NOMO-1 treated with dmso at 0.1 percent for 144 hours (cell line): ENCODE results near the gene FRAS1.
"Not testable (repeated sequence)": the region's sequence is repeated elsewhere in the genome, so short reads cannot be mapped to it uniquely, and the experiment has no call there.

Experiments used
- DNase-seq: peaks from one replicate; lab custom pipeline; 2025; ENCODE audit not compliant: unreplicated experiment; lab: John Stamatoyannopoulos, UW

Gene FRAS1

DNA sequence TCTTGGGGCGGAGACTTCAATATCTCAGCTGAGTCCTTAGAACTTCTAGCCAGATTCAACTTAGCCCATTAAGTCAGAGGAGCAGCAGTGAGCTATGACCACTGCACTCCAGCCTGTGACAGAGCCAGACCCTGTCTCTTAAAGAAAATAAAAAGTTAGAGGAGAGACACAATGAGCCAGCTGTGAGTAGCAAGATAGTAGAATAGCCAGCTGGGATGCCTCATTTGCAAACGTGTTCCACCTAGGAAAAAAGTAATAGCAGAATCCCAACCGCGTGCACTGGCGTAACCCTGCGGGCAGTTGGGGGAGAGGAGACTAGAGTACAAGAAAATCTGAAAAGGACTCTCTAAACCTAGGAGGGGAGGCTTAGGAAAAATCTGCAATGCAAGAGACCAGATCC is 361.3 kb downstream of the FRAS1 start:
- no peak for DNase-seq

DNA sequence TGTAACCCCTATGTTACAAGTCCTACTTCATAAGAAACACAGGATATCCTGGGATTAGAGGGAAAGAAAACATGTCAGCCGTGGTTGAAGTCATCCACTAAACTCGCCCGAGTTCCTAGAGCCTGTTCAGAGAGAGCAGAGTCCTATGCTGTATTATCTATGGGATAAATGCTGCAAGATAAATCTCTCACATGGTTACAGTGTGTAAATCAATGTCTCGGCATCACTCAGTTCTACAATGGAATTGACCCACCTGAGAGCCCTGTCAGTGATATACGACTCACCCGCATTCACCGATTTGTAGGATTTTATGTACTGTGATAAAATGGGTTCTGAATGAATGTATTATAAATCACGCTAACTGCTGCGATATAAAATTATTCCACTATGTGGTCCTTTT is 366.7 kb downstream of the FRAS1 start:
- DNase-seq: no peak

DNA sequence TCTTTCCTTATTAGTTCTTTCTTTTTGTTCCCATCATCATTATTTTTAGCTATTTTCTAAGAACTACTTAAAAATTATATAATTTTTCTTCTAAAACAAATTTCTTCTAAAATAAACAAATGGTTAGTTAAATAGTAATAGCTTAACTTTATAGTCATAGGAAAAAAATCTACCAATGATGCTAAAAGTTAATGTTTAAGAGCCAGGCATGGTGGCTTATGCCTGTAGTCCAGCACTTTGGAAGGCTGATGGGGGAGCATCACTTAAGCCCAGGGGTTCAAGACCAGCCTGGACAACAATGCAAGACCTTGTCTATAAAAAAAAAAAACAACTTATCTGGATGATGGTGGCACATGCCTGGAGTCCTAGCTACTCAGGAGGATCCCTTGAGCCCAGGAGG is 367.3 kb downstream of the FRAS1 start:
- DNase-seq: no peak

DNA sequence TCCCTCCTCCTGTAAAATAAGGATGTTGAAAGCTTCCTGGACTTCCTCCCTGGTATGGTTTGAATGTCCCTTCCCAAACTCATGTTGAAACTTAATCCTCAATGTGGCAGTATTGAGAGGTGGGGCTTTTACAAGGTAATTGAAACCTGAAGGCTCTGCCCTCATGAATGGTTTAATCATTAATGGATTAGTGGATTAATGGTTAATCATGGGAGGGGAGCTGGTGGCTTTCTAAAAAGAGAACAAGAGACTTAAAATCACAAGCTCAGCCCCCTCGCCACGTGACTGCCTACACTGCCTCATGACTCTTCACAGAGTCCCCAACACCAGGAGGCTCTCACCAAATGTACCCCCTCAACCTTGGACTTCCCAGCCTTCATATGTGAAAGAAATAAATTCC is 369.8 kb downstream of the FRAS1 start:
- no peak for DNase-seq

DNA sequence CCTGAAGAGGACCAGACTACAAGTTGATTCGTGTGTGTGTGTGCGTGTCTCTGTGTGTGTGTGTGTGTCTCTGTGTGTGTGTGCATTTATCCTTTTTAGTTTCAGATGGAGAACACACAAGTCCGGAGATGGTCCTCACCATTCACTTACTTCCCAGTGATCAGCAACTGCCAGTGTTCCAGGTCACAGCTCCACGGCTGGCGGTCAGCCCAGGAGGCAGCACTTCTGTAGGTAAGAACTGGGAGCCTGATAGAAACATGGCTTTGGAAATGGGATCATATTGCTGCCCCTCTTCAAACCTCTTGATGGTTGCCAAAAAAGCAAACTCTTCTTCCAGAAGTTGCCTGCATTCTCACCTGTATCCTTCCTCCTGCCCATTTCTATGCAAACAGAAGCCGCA is 371.9 kb downstream of the FRAS1 start:
- DNase-seq: no peak

DNA sequence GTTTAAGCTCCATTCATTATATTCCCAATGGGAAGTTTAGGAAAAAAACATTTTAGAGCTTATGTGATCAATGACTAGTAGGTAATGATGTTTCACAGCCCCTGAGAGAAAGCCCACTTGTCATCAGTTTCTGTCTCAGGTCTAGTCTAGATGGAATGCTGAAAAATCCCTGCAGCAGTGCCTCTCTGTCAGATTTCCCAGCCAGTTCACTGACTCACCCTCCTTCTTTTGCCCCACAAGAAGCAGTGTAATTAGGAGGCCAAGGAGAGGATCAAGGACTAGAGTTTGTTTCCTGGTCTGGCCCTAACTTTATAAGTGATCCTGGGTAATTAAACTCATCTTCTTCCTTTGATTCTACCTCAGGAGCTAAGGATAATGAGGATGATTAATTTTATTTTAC is 375.8 kb downstream of the FRAS1 start:
- no peak for DNase-seq

DNA sequence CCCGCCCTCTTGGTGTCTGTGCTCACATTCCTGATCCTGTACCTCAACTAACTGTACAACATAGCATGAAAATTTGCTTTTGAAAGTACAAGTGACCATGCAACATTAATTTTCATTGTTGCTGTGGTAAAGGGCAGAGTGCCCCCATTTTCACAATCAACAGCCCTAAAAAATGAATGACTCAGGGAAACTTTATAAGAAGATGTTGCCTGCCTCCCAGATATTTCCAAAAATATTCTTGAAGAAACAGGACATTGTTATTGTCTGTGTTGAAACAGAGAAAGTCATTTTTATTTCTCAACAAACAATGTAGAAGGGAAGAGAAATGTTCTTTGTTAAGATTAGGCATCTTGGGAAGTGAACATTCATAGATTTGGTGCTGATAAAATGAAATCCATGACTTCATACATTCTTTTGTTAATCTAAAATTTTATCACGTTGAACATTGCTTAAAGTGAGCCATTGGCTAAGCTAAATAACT is 380.5 kb downstream of the FRAS1 start:
- DNase-seq: no peak

DNA sequence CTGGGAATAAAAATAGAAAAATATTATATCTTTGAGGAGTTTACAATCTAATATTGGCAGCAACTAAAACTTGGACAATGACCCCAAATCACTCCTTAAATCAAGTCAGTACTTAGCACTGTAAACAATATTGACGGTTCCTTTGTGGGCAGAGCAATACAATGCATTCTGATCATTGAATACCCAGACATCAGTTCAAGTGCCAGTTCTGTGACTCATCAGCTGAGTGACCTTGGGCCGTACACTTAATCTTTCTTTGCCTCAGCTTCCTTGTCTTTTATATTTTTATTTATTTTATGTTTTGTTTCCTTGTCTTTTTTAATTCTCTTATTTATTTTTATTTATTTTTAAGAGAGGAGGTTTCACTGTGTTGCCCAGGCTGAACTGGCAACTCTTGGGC is 382.2 kb downstream of the FRAS1 start:
- DNase-seq: no peak

DNA sequence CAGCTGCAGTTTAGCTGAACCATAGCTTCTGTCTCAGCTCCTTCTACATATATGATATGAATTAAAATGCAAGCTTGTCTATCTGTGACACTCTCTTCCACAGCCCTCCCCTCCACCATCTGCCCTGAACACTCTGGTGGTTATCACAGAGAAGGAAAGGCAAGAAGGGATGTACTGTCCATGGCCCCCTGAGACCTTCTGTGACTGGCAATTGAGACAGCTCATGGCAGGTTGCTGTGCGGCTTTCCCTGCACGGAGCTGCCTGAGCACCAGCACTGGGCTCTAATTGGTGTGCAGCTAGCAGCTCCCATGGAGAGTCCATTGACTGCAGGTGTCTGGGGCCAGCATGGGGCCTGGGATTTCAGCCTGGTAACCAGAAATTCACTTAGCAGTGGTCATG is 384.6 kb downstream of the FRAS1 start:
- no peak for DNase-seq

DNA sequence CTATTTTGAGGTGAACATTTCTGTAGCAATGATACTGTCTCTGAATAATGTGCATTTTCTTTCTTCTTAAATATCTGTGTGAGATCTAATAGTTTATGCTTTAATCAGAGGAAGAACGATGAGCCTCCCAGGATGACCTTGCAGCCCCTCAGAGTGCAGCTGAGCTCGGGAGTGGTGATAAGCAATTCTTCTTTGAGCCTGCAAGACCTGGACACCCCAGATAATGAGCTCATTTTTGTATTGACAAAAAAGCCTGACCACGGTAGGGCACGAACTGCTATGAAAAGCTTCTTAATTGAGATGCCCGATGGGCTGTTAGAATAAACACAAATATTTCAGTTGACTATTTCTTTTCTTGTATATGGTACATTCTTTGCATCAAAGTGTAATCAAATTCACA is 389.5 kb downstream of the FRAS1 start:
- no peak for DNase-seq

DNA sequence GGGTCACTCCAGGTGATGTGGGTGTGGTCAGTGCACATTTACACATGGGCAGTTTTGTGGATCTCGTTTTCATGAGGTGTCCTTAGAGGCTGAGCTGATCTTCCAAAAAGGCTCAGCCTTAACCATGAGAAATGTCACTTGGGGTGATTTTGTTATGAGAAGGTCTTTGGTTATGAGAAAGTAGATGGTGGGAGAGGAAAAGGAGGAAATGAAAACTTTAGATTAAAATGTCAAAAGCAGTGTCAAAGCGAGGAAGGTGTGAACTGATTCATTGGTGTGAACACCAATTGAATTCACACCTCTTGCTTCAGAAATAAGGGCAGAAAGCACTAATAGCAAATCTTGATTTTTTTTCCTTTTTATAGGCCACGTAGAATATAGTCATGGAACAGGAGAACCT is 394.3 kb downstream of the FRAS1 start:
- no peak for DNase-seq

DNA sequence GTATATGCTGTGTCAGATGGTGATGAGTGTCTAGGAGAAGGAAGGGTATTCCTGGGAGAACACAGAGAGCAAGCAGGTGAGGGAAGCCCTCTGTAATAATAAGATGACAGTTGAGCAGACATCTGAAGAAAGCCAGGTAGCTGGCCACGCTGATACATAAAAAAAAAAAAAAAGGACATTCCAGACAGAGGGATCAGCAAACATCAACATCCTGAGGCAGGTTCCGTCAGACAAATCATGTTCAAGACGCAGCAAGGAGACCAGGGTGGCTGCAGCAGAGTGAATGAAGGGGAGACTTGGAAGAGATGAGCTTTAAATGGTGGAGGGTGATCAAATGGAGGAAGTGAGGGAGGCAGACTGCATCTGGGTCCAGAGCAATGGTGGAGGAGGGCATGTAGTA is 396.9 kb downstream of the FRAS1 start:
- DNase-seq: no peak

DNA sequence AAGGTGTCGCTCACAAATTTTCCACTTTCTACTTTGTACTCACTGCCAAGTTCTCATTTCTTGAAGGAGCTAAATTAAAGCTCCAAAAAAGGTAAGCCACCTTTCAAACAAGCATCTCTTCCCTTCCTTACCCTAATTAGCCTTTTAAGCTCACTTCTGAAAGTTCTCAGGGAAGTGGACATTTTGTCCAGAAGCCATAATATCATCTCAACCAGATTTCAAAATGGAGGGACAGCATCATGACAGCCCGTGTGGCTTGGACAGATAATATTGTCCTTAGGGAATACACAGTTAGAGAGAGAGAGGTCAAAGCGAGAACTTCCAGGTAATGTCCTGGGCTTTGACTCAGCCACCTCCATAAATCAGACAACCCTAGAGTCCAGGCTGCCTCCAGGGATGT is 400.6 kb downstream of the FRAS1 start:
- DNase-seq: no peak

DNA sequence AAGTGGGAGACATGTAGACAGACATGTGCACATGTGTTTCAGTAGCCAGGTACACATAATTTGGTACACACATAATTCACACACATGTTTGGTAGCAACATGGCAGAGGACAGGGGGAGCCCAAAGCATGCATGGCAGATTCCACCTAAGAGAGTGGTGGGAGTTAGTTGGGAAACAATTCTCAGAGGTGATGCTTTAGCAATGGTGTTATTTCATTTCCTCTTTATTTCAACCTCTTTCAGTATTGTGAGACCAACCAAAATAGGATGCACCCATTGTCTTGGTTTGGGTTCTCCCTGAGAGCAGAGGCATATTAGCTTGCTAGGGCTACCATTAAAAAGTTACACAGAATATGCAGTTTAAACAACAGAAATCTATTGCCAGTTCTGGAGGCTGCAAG is 402.2 kb downstream of the FRAS1 start:
- no peak for DNase-seq

DNA sequence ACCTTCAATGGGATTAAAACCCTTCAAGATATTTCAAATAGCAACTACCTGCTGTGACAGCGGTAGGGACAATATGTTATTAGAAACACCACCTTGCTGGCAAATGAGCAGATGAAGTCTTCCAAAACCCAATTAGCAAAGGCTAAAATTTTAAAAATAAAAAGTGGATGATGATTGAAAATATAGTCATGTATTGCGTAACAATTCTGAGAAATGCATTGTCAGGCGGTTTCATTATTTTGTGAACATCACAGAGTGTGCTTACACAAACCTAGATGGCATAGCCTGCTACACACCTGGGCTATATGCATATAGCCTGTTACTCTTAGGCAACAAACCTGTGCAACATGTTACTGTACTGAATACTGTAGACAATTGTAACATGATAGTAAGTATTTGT is 403.2 kb downstream of the FRAS1 start:
- DNase-seq: no peak

DNA sequence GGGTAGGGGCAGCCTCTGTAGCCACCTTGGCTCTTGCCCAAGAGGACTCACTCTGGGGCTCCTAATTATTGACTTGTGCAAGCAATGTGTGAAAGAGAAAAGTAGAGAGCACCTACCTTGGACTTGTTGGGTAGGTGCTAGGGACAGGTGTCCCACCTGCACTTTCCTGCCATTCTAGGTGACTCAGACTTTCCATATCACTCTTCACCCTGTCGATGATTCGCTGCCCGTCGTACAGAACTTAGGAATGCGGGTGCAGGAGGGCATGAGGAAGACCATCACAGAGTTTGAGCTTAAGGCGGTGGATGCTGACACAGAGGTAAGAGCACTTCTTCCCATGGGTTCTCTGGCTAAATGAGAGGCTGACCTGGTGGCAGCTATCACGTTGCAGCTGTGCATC is 407.1 kb downstream of the FRAS1 start:
- no peak for DNase-seq

DNA sequence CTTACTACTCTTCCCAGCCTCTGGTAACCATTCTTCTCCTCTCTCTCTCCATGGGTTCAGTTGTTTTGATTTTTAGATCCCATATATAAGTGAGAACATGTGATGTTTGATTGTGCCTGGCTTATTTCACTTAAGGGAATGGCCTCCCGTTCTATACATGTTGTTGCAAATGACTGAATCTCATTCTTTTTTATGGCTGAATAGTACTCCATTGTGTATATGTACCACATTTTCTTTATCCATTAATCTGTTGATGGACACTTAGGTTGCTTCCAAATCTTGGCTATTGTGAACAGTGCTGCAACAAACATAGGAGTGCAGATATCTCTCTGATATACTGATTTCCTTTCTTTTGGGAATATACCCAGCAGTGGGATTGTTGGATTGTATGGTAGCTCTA is 410.1 kb downstream of the FRAS1 start:
- not testable (repeated sequence) for DNase-seq

DNA sequence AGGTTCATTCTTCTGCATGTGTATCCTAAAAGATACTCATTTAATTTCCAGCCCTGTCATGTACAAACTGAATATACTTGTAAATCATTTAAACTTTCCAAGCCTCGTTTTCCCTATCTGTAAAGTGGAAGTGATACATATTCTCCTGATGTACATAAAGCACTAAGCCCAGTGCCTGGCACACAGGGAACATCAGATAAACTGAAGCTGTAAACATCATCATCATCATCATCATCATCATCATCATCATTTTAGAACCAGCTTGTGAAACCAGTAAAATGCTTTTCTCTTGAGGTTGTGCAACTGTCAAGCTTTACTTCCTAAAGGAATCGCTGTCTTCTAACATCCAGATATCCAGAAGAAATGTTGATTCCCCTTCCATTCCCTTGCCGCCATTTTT is 411.1 kb downstream of the FRAS1 start:
- no peak for DNase-seq

DNA sequence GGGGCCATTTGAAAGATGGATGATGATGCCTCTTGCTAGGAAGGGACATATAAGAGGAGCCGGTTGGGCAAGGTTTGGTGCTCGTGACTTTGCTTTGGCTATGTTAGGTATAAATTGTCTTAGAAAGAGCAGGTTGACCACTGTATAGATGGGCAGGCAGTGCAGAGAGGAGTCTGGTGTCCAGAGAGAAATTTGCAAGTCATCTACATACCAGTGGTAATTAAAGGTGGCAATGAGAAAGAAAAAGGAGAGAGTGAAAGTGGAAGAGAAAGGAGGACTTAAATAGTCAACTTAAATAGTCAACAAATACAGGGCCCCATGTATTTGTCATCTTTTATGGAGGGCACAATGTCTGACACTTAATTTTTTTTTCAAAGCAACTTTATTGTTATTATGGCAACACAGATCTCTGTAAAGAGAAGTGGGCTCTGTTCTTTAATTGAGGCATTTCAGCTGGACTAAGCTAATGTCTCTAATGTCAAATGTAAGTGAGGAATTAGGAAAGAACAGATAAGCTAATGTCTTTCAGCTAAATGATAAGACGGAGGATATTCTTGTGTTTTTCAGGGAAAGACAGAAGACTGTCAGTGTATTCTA is 419.1 kb downstream of the FRAS1 start:
- DNase-seq: no peak

DNA sequence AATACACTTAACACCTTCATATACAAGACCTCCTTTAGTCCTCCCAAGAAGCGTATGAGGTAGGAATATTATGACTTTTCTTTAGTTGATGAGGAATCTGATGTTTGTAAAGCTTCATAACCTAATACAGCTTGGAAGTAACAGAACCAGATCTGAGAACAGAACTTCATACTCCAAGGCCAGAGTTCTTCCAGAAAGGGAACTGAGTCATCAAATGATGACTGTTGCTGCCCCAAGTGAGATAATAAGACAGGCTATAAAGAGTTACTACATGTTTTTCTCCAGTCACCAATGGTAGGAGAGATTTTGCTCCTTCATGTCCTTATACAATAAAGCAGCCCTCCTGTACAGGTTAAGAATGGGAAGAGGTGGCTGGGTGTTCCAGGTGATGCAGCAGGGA is 420.2 kb downstream of the FRAS1 start:
- DNase-seq: no peak

DNA sequence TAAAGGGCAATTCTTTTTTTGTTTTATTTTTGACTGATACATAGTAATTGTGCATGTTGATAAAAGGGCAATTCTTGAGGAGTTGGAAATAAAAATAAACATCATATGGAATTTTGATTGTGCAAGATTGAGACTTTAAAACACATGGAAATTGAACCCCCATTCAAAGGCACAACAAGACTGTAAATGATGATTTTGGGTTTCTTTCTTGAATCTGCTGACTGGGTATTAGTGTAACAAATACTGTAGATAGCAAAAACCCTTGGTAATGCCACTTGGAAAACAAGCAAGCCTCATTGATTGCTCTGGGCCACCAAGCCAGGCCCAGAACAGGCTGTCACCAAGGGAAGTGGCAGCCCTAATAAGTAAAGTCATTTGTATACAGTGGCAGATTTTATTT is 421.4 kb downstream of the FRAS1 start:
- DNase-seq: no peak

DNA sequence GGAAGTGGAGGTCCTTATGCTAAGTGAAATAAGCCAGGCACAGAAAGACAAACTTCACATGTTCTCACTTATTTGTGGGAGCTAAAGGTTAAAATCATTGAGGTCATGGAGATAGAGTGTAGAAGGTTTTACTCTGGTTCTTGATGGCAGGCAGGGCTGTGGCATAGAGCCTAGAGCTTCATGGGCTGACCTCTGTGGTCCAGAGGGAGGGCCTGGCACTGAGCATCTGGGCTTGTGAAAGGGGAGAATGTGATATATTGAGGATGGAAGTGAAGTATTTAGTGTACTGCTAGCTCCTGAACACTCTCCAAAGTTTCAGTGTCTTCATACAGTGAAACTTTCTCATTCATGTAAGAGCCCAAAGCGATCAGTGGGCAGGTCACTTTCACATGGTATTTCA is 423.2 kb downstream of the FRAS1 start:
- DNase-seq: no peak

DNA sequence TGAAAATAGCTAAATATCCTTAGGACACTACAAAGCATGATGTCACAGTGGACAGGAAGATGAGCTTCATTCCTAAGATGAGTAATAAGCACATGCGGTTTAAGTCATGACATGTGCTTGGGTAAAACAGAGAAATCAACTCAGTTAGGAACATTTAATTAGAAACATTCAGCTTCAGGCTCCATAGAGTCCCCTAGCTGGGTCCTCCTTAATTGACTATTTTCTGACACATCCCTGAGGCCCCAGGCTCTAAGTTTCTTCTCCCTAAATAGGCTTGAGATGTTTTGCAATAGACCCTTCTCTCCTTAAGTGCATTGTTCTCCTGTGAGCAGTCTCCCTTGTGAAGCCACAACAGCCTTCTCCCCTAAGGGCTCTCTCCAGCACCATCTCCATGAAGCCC is 424.1 kb downstream of the FRAS1 start:
- no peak for DNase-seq

DNA sequence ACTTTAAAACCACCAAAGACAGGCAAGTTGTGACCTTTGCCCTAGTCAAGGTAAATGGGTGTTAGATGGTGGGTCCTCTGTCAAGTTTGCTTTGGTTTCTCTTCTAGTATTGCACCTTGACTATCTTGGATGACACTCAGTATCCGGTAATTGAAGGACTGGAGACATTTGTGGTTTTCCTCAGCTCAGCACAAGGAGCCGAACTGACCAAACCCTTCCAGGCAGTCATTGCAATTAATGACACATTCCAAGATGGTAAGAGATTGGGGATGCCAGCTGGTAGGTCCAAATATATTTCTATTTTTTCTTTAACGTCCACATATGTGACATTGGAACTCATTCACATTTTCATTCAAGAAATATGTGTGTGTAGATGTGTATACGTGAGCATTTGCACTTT is 425.2 kb downstream of the FRAS1 start:
- DNase-seq: no peak
